ENCODE results near the gene SLITRK5.

DNA sequence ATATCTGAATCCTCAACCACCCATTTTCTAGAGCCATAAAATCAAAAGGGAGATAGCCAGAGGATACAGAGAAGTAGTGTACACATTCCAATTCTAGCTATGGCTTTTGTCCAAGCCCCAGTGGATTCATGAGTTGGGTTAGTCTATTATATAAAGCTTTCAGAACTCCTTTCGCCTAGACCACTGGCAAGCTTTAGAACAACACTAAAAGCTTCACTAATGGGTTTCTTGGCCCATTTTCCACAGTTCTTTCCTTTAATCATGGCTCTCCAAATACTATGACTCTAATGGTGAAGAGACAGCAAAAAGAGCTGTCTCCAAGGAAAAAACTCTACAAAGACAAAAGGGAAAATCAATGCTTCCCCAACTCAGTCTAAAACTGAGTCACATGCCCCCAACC lies 48.2 kb upstream of the SLITRK5 start:
- TF ChIP-seq, protein P1, sequence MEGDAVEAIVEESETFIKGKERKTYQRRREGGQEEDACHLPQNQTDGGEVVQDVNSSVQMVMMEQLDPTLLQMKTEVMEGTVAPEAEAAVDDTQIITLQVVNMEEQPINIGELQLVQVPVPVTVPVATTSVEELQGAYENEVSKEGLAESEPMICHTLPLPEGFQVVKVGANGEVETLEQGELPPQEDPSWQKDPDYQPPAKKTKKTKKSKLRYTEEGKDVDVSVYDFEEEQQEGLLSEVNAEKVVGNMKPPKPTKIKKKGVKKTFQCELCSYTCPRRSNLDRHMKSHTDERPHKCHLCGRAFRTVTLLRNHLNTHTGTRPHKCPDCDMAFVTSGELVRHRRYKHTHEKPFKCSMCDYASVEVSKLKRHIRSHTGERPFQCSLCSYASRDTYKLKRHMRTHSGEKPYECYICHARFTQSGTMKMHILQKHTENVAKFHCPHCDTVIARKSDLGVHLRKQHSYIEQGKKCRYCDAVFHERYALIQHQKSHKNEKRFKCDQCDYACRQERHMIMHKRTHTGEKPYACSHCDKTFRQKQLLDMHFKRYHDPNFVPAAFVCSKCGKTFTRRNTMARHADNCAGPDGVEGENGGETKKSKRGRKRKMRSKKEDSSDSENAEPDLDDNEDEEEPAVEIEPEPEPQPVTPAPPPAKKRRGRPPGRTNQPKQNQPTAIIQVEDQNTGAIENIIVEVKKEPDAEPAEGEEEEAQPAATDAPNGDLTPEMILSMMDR (IDR thresholded peaks at IDR 0.05; ENCODE audit: low read length), result no peak
- TF ChIP-seq EZH2 (IDR thresholded peaks at IDR 0.05; ENCODE audit: borderline replicate concordance, low read length), result no peak
